NB4 (cell line): ENCODE data around the gene AOPEP.

Experiments
- DNase-seq: peaks from one replicate; pipeline ENCODE4 v3.0.0; 2010; ENCODE audit warnings: low read depth
- H3K4me3 ChIP-seq: one replicate; pipeline ENCODE4 v1.5.1; 2011; ENCODE audit warnings: mild to moderate bottlenecking, low read depth, low read length, moderate library complexity
- CTCF ChIP-seq: IDR thresholded peaks from one replicate; pipeline ENCODE4 v1.5.1; 2012; ENCODE audit warnings: low read depth, low read length
- MAX ChIP-seq: IDR thresholded peaks from 2 replicates; pipeline ENCODE4 v1.6.1; 2011; ENCODE audit warnings: low read depth, low read length
- MYC ChIP-seq: IDR thresholded peaks from 2 replicates; pipeline ENCODE4 v1.6.1; 2011; ENCODE audit warnings: low read depth, low read length
- POLR2A ChIP-seq: IDR thresholded peaks from 2 replicates; pipeline ENCODE4 v1.6.1; 2011; ENCODE audit warnings: mild to moderate bottlenecking; ENCODE audit not compliant: insufficient read length; ENCODE audit errors: extremely low read depth

AOPEP gene

GRCh38 chr9:95029720-95030119 lies 303.2 kb downstream of the AOPEP start:
- no peak for TF ChIP-seq MAX
- no peak for TF ChIP-seq POLR2A
- TF ChIP-seq MYC = no peak
- TF ChIP-seq CTCF = no peak
- no peak overlapping the region for H3K4me3 ChIP-seq
- no peak for DNase-seq

- TF ChIP-seq POLR2A (no peak), MAX (no peak), MYC (no peak), CTCF (no peak)
- DNase-seq = no peak
Observed at GRCh38 chr9:95030344-95030743, 303.8 kb downstream of the AOPEP start.

GRCh38 chr9:95030920-95031642 lies 304.6 kb downstream of the AOPEP start:
- no peak for DNase-seq
- no peak overlapping the region for H3K4me3 ChIP-seq
- TF ChIP-seq MAX (no peak), MYC (no peak), CTCF (no peak), POLR2A (no peak)

More at GRCh38 chr9:95030344-95030743, 303.8 kb downstream of the AOPEP start:
- H3K4me3 ChIP-seq = no peak overlapping the region

- TF ChIP-seq CTCF = no peak
- no peak for TF ChIP-seq POLR2A
- TF ChIP-seq MYC = no peak
- no peak for TF ChIP-seq MAX
- no peak for DNase-seq
- H3K4me3 ChIP-seq = no peak overlapping the region
Observed at GRCh38 chr9:95031711-95032461, 305.4 kb downstream of the AOPEP start.

GRCh38 chr9:95032580-95033341 lies 306.3 kb downstream of the AOPEP start:
- DNase-seq = no peak
- H3K4me3 ChIP-seq = no peak overlapping the region
- no peak for TF ChIP-seq MAX

- no peak overlapping the region for H3K4me3 ChIP-seq
- DNase-seq = no peak
- TF ChIP-seq POLR2A = no peak
- no peak for TF ChIP-seq CTCF
- TF ChIP-seq MYC = no peak
- no peak for TF ChIP-seq MAX
Observed at GRCh38 chr9:95035846-95036245, 309.3 kb downstream of the AOPEP start.
